ENCODE results near the gene CZIB.

CZIB gene

GRCh38 chr1:53180226-53180625, 40.2 kb downstream of the CZIB start:
- peaks cover 8% of the 10 kb centered on the region for H3K4me1 ChIP-seq (ENCODE audit: low read length)

GRCh38 chr1:53176452-53177208, 43.8 kb downstream of the CZIB start:
- Histone ChIP-seq H3K27me3 (ENCODE audit: low read depth, low read length) (no peaks in the 10 kb centered on the region), H3K9ac (ENCODE audit: low read length) (no peak overlapping the region), H3K4me3 (ENCODE audit: low read length) (no peak overlapping the region), H3K27ac (ENCODE audit: low read length) (no peak overlapping the region), H3K4me1 (ENCODE audit: low read length) (peaks cover 23% of the 10 kb centered on the region), H3K79me2 (ENCODE audit: low read length) (no peaks in the 10 kb centered on the region), H4K20me1 (ENCODE audit: insufficient read depth, low read length) (no peaks in the 10 kb centered on the region), H2AFZ (ENCODE audit: low read depth, low read length) (no peak overlapping the region), H3K36me3 (replicated peaks; ENCODE audit: low read depth, low read length) (no peaks in the 10 kb centered on the region), H3K9me3 (ENCODE audit: insufficient read depth, low read length) (no peaks in the 10 kb centered on the region), H3K4me2 (ENCODE audit: low read length) (no peak overlapping the region)
- TF ChIP-seq CTCF (IDR thresholded peaks at IDR 0.05; ENCODE audit: low read depth, low read length) (no peak), EZH2phosphoT487 (IDR thresholded peaks at IDR 0.05; ENCODE audit: low read depth) (no peak)

More at GRCh38 chr1:53180226-53180625, 40.2 kb downstream of the CZIB start:
- Histone ChIP-seq H3K79me2 (ENCODE audit: low read length) (no peaks in the 10 kb centered on the region), H2AFZ (ENCODE audit: low read depth, low read length) (no peak overlapping the region), H3K4me2 (ENCODE audit: low read length) (no peak overlapping the region), H3K9ac (ENCODE audit: low read length) (no peak overlapping the region), H3K27me3 (ENCODE audit: low read depth, low read length) (no peaks in the 10 kb centered on the region), H3K9me3 (ENCODE audit: insufficient read depth, low read length) (no peaks in the 10 kb centered on the region), H3K36me3 (replicated peaks; ENCODE audit: low read depth, low read length) (no peaks in the 10 kb centered on the region), H3K27ac (ENCODE audit: low read length) (no peak overlapping the region), H4K20me1 (ENCODE audit: insufficient read depth, low read length) (no peaks in the 10 kb centered on the region), H3K4me3 (ENCODE audit: low read length) (no peak overlapping the region)
- TF ChIP-seq CTCF (IDR thresholded peaks at IDR 0.05; ENCODE audit: low read depth, low read length) (no peak), EZH2phosphoT487 (IDR thresholded peaks at IDR 0.05; ENCODE audit: low read depth) (no peak)

- Histone ChIP-seq H3K36me3 (replicated peaks; ENCODE audit: low read depth, low read length) (no peaks in the 10 kb centered on the region), H3K27me3 (ENCODE audit: low read depth, low read length) (no peaks in the 10 kb centered on the region), H3K27ac (ENCODE audit: low read length) (no peak overlapping the region), H3K4me3 (ENCODE audit: low read length) (no peak overlapping the region), H3K4me2 (ENCODE audit: low read length) (no peak overlapping the region), H3K79me2 (ENCODE audit: low read length) (no peaks in the 10 kb centered on the region), H3K9me3 (ENCODE audit: insufficient read depth, low read length) (no peaks in the 10 kb centered on the region), H3K9ac (ENCODE audit: low read length) (no peak overlapping the region), H2AFZ (ENCODE audit: low read depth, low read length) (no peak overlapping the region), H4K20me1 (ENCODE audit: insufficient read depth, low read length) (no peaks in the 10 kb centered on the region), H3K4me1 (ENCODE audit: low read length) (peaks cover 23% of the 10 kb centered on the region)
- TF ChIP-seq CTCF (IDR thresholded peaks at IDR 0.05; ENCODE audit: low read depth, low read length), result no peak
- no peak for TF ChIP-seq EZH2phosphoT487 (IDR thresholded peaks at IDR 0.05; ENCODE audit: low read depth)
These were observed 45.2 kb downstream of the CZIB start for GRCh38 chr1:53174971-53175913.
